Activated B cell treated with CpG ODN at 0.5 μM for 24 hours (primary cell): ENCODE results near the gene H6PD. TPM values are rescaled to one million over a fixed set of nuclear protein-coding genes. Genes with fewer than 3 reads are reported as not detected.

Experiments
- ATAC-seq: fragments of 200-7000 bp; cut with Tn5 transposase; one replicate; pipeline ENCODE4 v1.10.0; 2021; ENCODE audit warnings: low read depth, mild to moderate bottlenecking, moderate library complexity
- CTCF ChIA-PET: fragments of 350-600 bp; sonication (Branson Sonifier 250); formaldehyde crosslinking; loops from one replicate; lab custom pipeline; 2021; ENCODE audit warnings: antibody characterized with exemption; lab: Charles Lee
- POLR2A ChIA-PET: fragments of 350-600 bp; sonication (Branson Sonifier 250); formaldehyde crosslinking; loops from one replicate; lab custom pipeline; 2021; ENCODE audit warnings: antibody characterized with exemption; lab: Charles Lee
- DNase-seq: peaks from one replicate; pipeline ENCODE4 v3.0.0; 2022
- H3K27ac Mint-ChIP-seq: one replicate; pipeline ENCODE4 v1.8.0; 2020; ENCODE audit warnings: mixed read lengths
- H3K27me3 Mint-ChIP-seq: one replicate; pipeline ENCODE4 v1.8.0; 2021; ENCODE audit warnings: mixed read lengths
- H3K36me3 Mint-ChIP-seq: one replicate; pipeline ENCODE4 v1.8.0; 2021; ENCODE audit warnings: low read depth, mixed read lengths
- H3K4me1 Mint-ChIP-seq: one replicate; pipeline ENCODE4 v1.8.0; 2021; ENCODE audit warnings: mixed read lengths
- H3K4me3 Mint-ChIP-seq: one replicate; pipeline ENCODE4 v1.8.0; 2020; ENCODE audit warnings: mild to moderate bottlenecking, mixed read lengths
- H3K9me3 Mint-ChIP-seq: one replicate; pipeline ENCODE4 v1.8.0; 2020; ENCODE audit warnings: mixed read lengths
- intact Hi-C: fragments of 100-400 bp; cut with micrococcal nuclease; formaldehyde crosslinking; loops from one replicate; pipeline ENCODE4 v1.15.1; 2024
- total RNA-seq: library from RNA; stranded (reverse); gene quantifications from 2 replicates; pipeline ENCODE4 v1.2.3, GENCODE V29; 2022
- TF ChIP-seq, protein P1 (sequence below): fragments of 200-600 bp; IDR thresholded peaks from one replicate; pipeline ENCODE4 v1.8.0; 2022; ENCODE audit warnings: antibody characterized with exemption, mild to moderate bottlenecking

Gene H6PD
- total RNA-seq, 1 donor from 2014 or later, result 21.9 TPM

DNA sequence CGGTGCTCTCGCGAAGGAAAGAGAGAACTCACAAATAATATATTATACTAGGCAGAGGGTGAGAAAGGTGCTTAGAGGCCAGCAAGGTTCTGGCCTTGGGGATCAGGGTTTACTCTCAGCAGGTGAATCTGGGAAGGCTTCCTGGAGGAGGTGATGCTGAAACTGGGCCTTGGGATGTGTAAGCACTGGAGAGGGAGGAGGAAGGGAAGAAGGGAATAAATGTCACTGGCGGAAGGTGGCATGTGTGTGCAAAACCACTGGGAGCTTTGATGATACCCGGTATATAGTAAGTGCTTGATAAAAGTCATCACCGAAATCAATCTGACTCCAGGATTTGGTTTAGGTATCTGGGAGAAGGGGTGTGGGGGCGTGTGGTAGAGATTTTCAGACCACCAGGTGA is 82.5 kb downstream of the H6PD start:
- H3K4me3 Mint-ChIP-seq, result no peak overlapping the region
- TF ChIP-seq, protein P1, sequence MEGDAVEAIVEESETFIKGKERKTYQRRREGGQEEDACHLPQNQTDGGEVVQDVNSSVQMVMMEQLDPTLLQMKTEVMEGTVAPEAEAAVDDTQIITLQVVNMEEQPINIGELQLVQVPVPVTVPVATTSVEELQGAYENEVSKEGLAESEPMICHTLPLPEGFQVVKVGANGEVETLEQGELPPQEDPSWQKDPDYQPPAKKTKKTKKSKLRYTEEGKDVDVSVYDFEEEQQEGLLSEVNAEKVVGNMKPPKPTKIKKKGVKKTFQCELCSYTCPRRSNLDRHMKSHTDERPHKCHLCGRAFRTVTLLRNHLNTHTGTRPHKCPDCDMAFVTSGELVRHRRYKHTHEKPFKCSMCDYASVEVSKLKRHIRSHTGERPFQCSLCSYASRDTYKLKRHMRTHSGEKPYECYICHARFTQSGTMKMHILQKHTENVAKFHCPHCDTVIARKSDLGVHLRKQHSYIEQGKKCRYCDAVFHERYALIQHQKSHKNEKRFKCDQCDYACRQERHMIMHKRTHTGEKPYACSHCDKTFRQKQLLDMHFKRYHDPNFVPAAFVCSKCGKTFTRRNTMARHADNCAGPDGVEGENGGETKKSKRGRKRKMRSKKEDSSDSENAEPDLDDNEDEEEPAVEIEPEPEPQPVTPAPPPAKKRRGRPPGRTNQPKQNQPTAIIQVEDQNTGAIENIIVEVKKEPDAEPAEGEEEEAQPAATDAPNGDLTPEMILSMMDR, result no peak
- no peak overlapping the region for H3K27ac Mint-ChIP-seq
- POLR2A ChIA-PET, result interaction anchor here (0.7 kb wide), 1 partner anchor 93 kb away, joined by 13 read pairs; no protein-coding TSS in a partner anchor
- ATAC-seq (no peak), DNase-seq (no peak)
- H3K4me1 Mint-ChIP-seq, result peaks cover 30% of the 10 kb centered on the region
- no peaks in the 10 kb centered on the region for H3K27me3 Mint-ChIP-seq
- intact Hi-C loops, result no loop called here
- H3K36me3 Mint-ChIP-seq, result no peaks in the 10 kb centered on the region
- H3K9me3 Mint-ChIP-seq, result no peaks in the 10 kb centered on the region
- CTCF ChIA-PET, result no interaction called here

DNA sequence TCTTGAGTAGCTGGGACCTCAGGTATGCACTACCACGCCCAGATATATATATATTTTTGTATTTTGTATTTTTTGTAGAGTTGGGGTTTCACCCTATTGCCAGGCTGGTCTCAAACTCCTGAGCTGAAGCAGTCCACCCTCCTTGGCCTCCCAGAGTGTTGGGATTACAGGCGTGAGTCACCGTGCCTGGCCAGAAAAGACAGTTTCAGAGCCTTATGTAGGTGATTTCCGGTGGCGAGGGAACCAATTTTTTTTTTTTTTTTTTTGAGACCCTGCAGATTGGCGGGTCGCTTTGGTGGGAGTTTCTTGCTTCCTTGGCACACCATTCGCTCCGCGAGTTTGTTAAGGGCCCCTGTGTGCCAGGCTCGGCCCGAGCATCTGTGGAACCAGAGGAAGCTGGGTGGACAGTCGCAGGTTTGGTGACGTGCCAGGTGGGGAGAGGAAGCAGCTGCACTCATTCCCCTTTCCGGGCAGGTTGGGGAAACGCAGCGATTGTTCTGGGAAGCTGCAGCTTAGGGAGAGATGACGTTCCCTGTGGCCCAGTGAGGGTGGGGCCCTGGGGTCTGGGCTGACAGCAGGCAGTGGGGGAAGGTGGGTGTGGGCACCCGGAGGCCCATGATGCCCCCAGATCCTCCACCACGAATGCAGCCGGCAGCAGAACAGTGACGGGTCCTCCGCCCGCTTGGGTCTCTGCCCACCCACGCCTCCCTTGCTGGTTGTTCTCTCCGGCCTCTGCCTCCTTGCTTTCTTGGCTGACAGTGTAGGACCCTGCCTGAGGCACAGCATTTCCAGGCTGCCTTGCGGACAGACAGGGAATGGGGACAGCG is 83.2 kb downstream of the H6PD start:
- CTCF ChIA-PET, result no interaction called here
- H3K9me3 Mint-ChIP-seq, result no peaks in the 10 kb centered on the region
- peaks cover 31% of the 10 kb centered on the region for H3K4me1 Mint-ChIP-seq
- ATAC-seq (no peak), DNase-seq (no peak)
- no peaks in the 10 kb centered on the region for H3K27me3 Mint-ChIP-seq
- H3K4me3 Mint-ChIP-seq, result no peak overlapping the region
- intact Hi-C loops, result no loop called here
- no peaks in the 10 kb centered on the region for H3K36me3 Mint-ChIP-seq
- TF ChIP-seq, protein P1, result no peak
- H3K27ac Mint-ChIP-seq, result no peak overlapping the region
- POLR2A ChIA-PET, result interaction anchor here (0.7 kb wide), 2 partner anchors 93 to 119 kb away, joined by 7 to 13 read pairs; no protein-coding TSS in a partner anchor

DNA sequence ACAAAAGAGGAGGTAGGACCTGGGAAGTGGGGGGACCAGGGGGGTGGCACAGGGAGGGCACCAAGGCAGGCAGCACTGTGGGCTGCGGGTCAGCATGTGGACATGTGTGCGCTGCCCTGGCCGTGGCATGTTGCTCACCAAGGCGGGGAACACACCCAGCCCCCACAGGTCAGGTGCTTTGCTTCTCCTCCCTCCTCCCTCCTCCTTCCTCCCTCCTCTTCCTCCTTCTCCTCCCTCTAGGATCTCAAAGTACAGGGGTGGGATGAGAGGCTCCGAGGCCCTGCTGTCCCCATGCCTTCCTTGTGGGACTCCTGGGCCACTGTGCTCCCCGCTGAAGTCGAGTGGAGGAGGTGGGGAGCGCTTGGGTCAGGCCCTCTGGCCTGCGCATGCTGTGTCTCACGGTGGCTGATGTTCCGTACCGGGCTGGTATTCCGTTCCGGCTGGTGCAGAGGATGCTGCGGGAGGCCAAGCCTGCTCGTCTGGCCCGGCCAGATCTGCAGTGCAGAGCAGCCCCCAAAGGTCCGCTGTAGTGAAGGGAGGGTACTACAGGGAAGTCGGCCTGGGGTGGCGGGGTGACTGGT is 84.7 kb downstream of the H6PD start:
- Mint-ChIP-seq H3K4me3 (no peak overlapping the region), H3K36me3 (no peaks in the 10 kb centered on the region), H3K27ac (no peak overlapping the region), H3K4me1 (peaks cover 31% of the 10 kb centered on the region), H3K27me3 (no peaks in the 10 kb centered on the region), H3K9me3 (no peaks in the 10 kb centered on the region)
- intact Hi-C loops, result no loop called here
- ATAC-seq, result no peak
- CTCF ChIA-PET, result no interaction called here
- POLR2A ChIA-PET, result no interaction called here
- DNase-seq, result no peak
- TF ChIP-seq, protein P1, result no peak

DNA sequence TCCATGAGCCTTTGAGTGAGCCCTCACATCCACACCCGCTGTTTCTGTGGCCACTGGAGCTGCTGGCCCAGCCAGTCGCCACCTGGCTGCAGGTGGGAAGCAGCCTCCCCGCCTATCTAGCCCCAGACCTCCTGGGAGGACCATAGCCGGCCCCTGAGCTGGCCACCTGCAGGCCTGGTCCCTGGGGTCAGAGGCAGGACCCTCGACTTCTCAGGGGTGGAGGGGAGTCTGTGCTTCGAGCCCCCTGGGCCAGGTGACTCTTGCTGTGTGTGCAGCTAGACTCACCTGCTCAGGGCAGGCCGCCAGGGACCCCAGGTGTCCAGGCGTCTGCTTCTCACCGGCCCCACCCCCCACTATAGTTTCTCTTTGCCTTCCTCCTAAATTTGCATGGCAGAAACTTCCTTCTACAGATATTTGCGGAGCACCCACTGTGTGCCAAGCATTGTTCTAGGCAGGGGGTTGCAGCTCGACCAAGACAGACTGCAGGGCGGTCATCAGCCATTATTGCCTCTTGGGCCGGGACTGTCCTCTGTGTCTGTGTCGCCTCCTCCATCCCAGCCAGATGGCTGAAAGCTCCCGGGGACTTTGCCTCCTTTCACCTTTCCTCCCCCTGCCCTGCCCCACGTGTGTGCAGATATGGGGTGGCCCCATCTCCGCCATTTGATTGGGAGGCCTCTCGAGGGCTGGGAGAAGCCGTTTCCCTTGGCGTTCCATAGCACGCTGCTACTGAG is 85.4 kb downstream of the H6PD start:
- TF ChIP-seq, protein P1, result no peak
- peaks cover 31% of the 10 kb centered on the region for H3K4me1 Mint-ChIP-seq
- no peak overlapping the region for H3K27ac Mint-ChIP-seq
- DNase-seq, result no peak
- no peaks in the 10 kb centered on the region for H3K27me3 Mint-ChIP-seq
- CTCF ChIA-PET, result no interaction called here
- H3K4me3 Mint-ChIP-seq, result no peak overlapping the region
- ATAC-seq, result no peak
- no peaks in the 10 kb centered on the region for H3K9me3 Mint-ChIP-seq
- POLR2A ChIA-PET, result interaction anchor here (1.2 kb wide), 1 partner anchor 106 kb away, joined by 6 read pairs; no protein-coding TSS in a partner anchor
- no peaks in the 10 kb centered on the region for H3K36me3 Mint-ChIP-seq
- intact Hi-C loops, result loop anchor here (5.0 kb wide), 1 partner anchor 42 kb away; no protein-coding TSS in a partner anchor

Other genes starting within 250 kb of the H6PD start
- gene SLC2A7, start 208.4 kb upstream of the H6PD start, total RNA-seq, result not detected in 2 replicates
- gene SLC2A5, start 165.1 kb upstream of the H6PD start, total RNA-seq, result 3.6 and 4.5 TPM in 2 replicates
- gene GPR157, start 105.7 kb upstream of the H6PD start, total RNA-seq, result 6.2 and 7.0 TPM in 2 replicates
- 5.8 and 6.1 TPM in 2 replicates for gene SPSB1, start 58.1 kb downstream of the H6PD start, total RNA-seq